HepG2 (cell line): ENCODE data around the gene NLGN2. TPM values are rescaled to one million over a fixed set of nuclear protein-coding genes. Genes with fewer than 3 reads are reported as not detected.
A peak's percentile ranks its signal among the peaks of the same experiment; 100 is the strongest.

ENCODE experiments used
- ATAC-seq: fragments of 200-7000 bp; cut with Tn5 transposase; 3 replicates; pipeline ENCODE4 v1.9.1; 2020; ENCODE audit warnings: mild to moderate bottlenecking, moderate library complexity
- BruUV-seq: library from RNA; stranded (reverse); fragments of 400-500 nt; replicated peaks from 2 replicates; lab custom pipeline; 2021; lab: Mats Ljungman, UMichigan
- CTCF ChIA-PET: fragments of 300-600 bp; formaldehyde crosslinking; extraction: SDS; loops from one replicate; lab custom pipeline; 2021; ENCODE audit warnings: low total read pairs, inconsistent platforms, low intra/inter-chr PET ratio; lab: Yijun Ruan, JAX
- POLR2A ChIA-PET: fragments of 350-600 bp; sonication (Branson Sonifier 250); formaldehyde crosslinking; loops from one replicate; lab custom pipeline; 2020; ENCODE audit warnings: antibody characterized with exemption, inconsistent platforms; lab: Yijun Ruan, JAX
- DNase-seq: peaks from one replicate; pipeline ENCODE4 v3.0.0-alpha.2; 2015; ENCODE audit warnings: low spot score
- FAIRE-seq: peaks from 3 replicates; lab custom pipeline; 2011; peaks lifted over from hg19 to GRCh38; lab: Jason Lieb, UNC
- H2AFZ ChIP-seq: one replicate; pipeline ENCODE4 v1.6.1; 2011; ENCODE audit warnings: low read length, inconsistent platforms
- H3K27ac ChIP-seq: fragments of 300-600 bp; 3 replicates; pipeline ENCODE4 v1.8.0; 2011; ENCODE audit warnings: mixed run types, mild to moderate bottlenecking, mixed read lengths, low read length, inconsistent platforms; ENCODE audit not compliant: insufficient read depth; ENCODE audit errors: extremely low read length
- H3K27me3 ChIP-seq, 2 experiments: fragments of 200-600 bp in 1 of 2; 2 replicates in 1 of 2; 3 replicates in 1 of 2; pipeline versions ENCODE4 v1.6.0 to v1.8.0; 2011; ENCODE audit warnings: low read length in 2 of 2, mild to moderate bottlenecking in 2 of 2, moderate library complexity in 2 of 2, inconsistent platforms in 1 of 2; ENCODE audit not compliant: insufficient read depth in 2 of 2, control insufficient read depth in 1 of 2
- H3K36me3 ChIP-seq, 2 experiments: fragments of 200-600 bp in 1 of 2; replicated peaks in 1 of 2; 2 replicates in 1 of 2; 3 replicates in 1 of 2; pipeline versions ENCODE4 v1.5.1 to v1.8.0; 2011; ENCODE audit warnings: low read length in 2 of 2, inconsistent platforms in 1 of 2; ENCODE audit not compliant: insufficient read depth in 2 of 2, control insufficient read depth in 1 of 2
- H3K4me1 ChIP-seq: 2 replicates; pipeline ENCODE4 v1.5.1; 2012; ENCODE audit warnings: low read length, inconsistent platforms; ENCODE audit not compliant: insufficient read depth
- H3K4me2 ChIP-seq: 2 replicates; pipeline ENCODE4 v1.6.0; 2011; ENCODE audit warnings: low read depth, low read length, inconsistent platforms
- H3K4me3 ChIP-seq, 3 experiments: fragments of 200-600 bp in 1 of 3; sonication (generic), shearing (Covaris generic) in 1 of 3; replicated peaks in 1 of 3; 2 replicates each; pipeline ENCODE4 v1.5.1; 2011 to 2016; ENCODE audit warnings: low read length in 3 of 3, inconsistent platforms in 2 of 3, low read depth in 2 of 3, mild to moderate bottlenecking in 2 of 3, control low read depth in 1 of 3, mixed read lengths in 1 of 3; ENCODE audit not compliant: insufficient read depth in 1 of 3
- H3K79me2 ChIP-seq: one replicate; pipeline ENCODE4 v1.6.1; 2011; ENCODE audit warnings: low read length, inconsistent platforms; ENCODE audit not compliant: insufficient read depth
- H3K9ac ChIP-seq: 2 replicates; pipeline ENCODE4 v1.6.0; 2011; ENCODE audit warnings: mild to moderate bottlenecking, low read depth, low read length, inconsistent platforms; ENCODE audit not compliant: insufficient read depth
- H3K9me3 ChIP-seq: 2 replicates; pipeline ENCODE4 v1.5.1; 2012; ENCODE audit warnings: mild to moderate bottlenecking, low read length
- H4K20me1 ChIP-seq: 2 replicates; pipeline ENCODE4 v1.6.0; 2011; ENCODE audit warnings: inconsistent platforms, mild to moderate bottlenecking, low read length, moderate library complexity; ENCODE audit not compliant: insufficient read depth
- ARID2 ChIP-seq: sonication (generic); formaldehyde crosslinking; IDR thresholded peaks from 2 replicates; pipeline ENCODE4 v1.8.1; 2022; ENCODE audit warnings: mild to moderate bottlenecking, missing genetic modification reagents, borderline replicate concordance
- CEBPG ChIP-seq: IDR thresholded peaks from 2 replicates; pipeline ENCODE4 v1.6.1; 2016
- FOXP1 ChIP-seq, 2 experiments: fragments of 450-650 bp in 1 of 2; IDR thresholded peaks; 2 replicates each; pipeline ENCODE4 v1.6.1; 2017 to 2018; ENCODE audit warnings: antibody characterized with exemption in 1 of 2
- GATAD2A ChIP-seq: IDR thresholded peaks from 2 replicates; pipeline ENCODE4 v1.6.1; 2016
- KDM5A ChIP-seq: fragments of 200-600 bp; sonication (generic); IDR thresholded peaks from 2 replicates; pipeline ENCODE4 v1.7.0; 2018; ENCODE audit warnings: antibody characterized with exemption, mild to moderate bottlenecking, low read length, borderline replicate concordance
- MEIS1 ChIP-seq: sonication (generic); formaldehyde crosslinking; IDR thresholded peaks from 2 replicates; pipeline ENCODE4 v1.9.0; 2021; ENCODE audit warnings: mild to moderate bottlenecking, missing genetic modification reagents, moderate library complexity, borderline replicate concordance
- PHF5A ChIP-seq: IDR thresholded peaks from one replicate; pipeline ENCODE4 v1.6.1; 2018; ENCODE audit warnings: low read depth, missing genetic modification reagents; ENCODE audit not compliant: unreplicated experiment
- RXRA ChIP-seq: sonication (generic); formaldehyde crosslinking; IDR thresholded peaks from 2 replicates; pipeline ENCODE4 v1.5.1; 2020; ENCODE audit warnings: missing genetic modification reagents
- SOX13 ChIP-seq, 3 experiments: fragments of 450-650 bp in 1 of 3; sonication (generic) in 1 of 3; formaldehyde crosslinking in 1 of 3; IDR thresholded peaks in 2 of 3; conservative IDR thresholded peaks in 1 of 3; 2 replicates each; pipeline versions ENCODE4 v1.5.0 to v1.6.1; 2016 to 2020; ENCODE audit warnings: antibody characterized with exemption in 1 of 3, mild to moderate bottlenecking in 1 of 3, missing compliant biosample characterization in 1 of 3, missing genetic modification reagents in 1 of 3, moderate library complexity in 1 of 3
- SP4 ChIP-seq: sonication (generic); formaldehyde crosslinking; IDR thresholded peaks from 2 replicates; pipeline ENCODE4 v1.8.1; 2023; ENCODE audit warnings: mild to moderate bottlenecking, missing genetic modification reagents
- ZBTB3 ChIP-seq: sonication (generic); formaldehyde crosslinking; IDR thresholded peaks from 2 replicates; pipeline ENCODE4 v1.4.0; 2020; ENCODE audit warnings: low read depth, mild to moderate bottlenecking, moderate library complexity, missing genetic modification reagents, borderline replicate concordance
- ZNF501 ChIP-seq: sonication (generic); formaldehyde crosslinking; IDR thresholded peaks from 2 replicates; pipeline ENCODE4 v1.5.1; 2020; ENCODE audit warnings: mild to moderate bottlenecking, moderate library complexity, missing genetic modification reagents
- ZNF543 ChIP-seq: sonication (generic); formaldehyde crosslinking; IDR thresholded peaks from 2 replicates; pipeline ENCODE4 v1.4.0; 2020; ENCODE audit warnings: mild to moderate bottlenecking, missing genetic modification reagents
- ZNF556 ChIP-seq: sonication (generic); formaldehyde crosslinking; IDR thresholded peaks from 2 replicates; pipeline ENCODE4 v1.4.0; 2020; ENCODE audit warnings: mild to moderate bottlenecking, missing genetic modification reagents, borderline replicate concordance
- WGBS: methylation state at CpG from one replicate; pipeline ENCODE4 v1.1.6; 2017; ENCODE audit warnings: low lambda C conversion rate; 5-methylcytosine and 5-hydroxymethylcytosine counted together
- in situ Hi-C: cut with HindIII; loops from 2 replicates; pipeline ENCODE4 v1.10.0; 2017; ENCODE audit warnings: low pct_unique_long_range_greater_than_20kb; ENCODE audit not compliant: extremely low pct_ligation_motif_present
- intact Hi-C: fragments of 100-400 bp; cut with micrococcal nuclease; formaldehyde crosslinking; loops from one replicate; pipeline ENCODE4 v1.10.0; 2022; ENCODE audit not compliant: unreplicated experiment
- polyA plus RNA-seq, 8 experiments: library from polyadenylated mRNA; depleted of rRNA in 3 of 8; stranded (reverse) in 7 of 8; unstranded in 1 of 8; fragments of >200 nt; fragmentation: Illumina TruSeq in 4 of 8; extraction: Trizol in 4 of 8; gene quantifications; 2 replicates each; pipeline versions ENCODE4 v1.2.1 to v1.2.3, GENCODE V29; 2011 to 2016; ENCODE audit warnings: low read depth in 4 of 8, missing spikeins in 1 of 8, mixed read lengths in 1 of 8; ENCODE audit not compliant: insufficient read depth in 1 of 8
- total RNA-seq, 5 experiments: library from RNA; depleted of rRNA; stranded (reverse); fragments of >200 nt; fragmentation: Illumina TruSeq; extraction: Trizol; gene quantifications; 2 replicates each; pipeline ENCODE4 v1.2.3, GENCODE V29; 2016; ENCODE audit warnings: low read depth in 1 of 5
- TF ChIP-seq, protein P1 (sequence below): IDR thresholded peaks from 2 replicates; pipeline ENCODE4 v1.6.1; 2018; ENCODE audit warnings: missing genetic modification reagents, mild to moderate bottlenecking, missing compliant biosample characterization
- TF ChIP-seq, protein P2 (sequence below): IDR thresholded peaks from 2 replicates; pipeline ENCODE4 v1.6.1; 2016; ENCODE audit warnings: control low read depth
- TF ChIP-seq, protein P3 (sequence below): sonication (generic); formaldehyde crosslinking; IDR thresholded peaks from 2 replicates; pipeline ENCODE4 v1.8.1; 2023; ENCODE audit warnings: mild to moderate bottlenecking, moderate library complexity, missing genetic modification reagents
- TF ChIP-seq, protein P4 (sequence below): sonication (generic); formaldehyde crosslinking; IDR thresholded peaks from 2 replicates; pipeline ENCODE4 v1.8.1; 2022; ENCODE audit warnings: mild to moderate bottlenecking, missing genetic modification reagents

NLGN2 gene
- total and polyA plus RNA-seq, 2 of the 13 experiments (the other 11 are each of a cell fraction or from before 2014, with no cell fraction given): 1.9 to 11.0 TPM

DNA sequence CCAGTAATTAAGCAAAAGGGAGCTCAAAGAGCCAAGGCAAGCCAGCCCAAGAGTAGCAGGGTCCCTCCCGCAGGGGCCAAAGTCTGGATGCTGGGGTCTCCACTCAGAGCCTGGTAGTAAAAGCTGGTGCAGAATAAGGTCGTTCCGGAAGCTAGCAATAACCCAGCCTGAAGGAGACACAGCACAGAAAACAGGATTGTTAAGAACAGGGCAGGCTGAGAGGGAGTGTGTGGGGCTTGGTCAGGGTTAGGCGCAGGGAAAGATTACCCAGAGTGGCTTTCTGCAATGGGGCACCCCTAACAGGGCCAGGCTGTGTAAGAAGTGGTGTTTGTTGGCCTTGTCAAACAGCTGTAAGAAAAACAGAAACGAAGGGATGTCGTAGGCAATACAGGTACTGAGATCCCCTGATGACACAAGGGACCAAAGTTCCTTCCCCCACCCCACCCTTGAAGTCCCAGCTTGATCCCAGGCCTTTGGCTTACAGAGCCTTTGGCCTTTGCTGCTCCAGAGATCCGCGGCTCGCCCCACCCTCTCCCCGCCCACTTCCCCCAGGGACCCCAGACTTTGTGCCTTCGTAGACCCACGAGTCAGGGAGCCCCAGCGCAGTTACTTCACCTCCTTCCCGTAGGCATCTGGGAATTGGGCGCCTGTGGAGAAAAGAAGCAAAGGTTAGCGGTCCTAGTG lies 4.5 kb upstream of the NLGN2 start:
- Histone ChIP-seq H3K4me2 (peak overlapping the region; percentile 100), H3K27ac (peak overlapping the region; percentile 99), H3K79me2 (peaks cover 4% of the 10 kb centered on the region), H3K4me1 (peaks cover 18% of the 10 kb centered on the region), H3K9ac (peak overlapping the region; percentile 90), H3K27me3 (no peaks in the 10 kb centered on the region; a peak in 2 of 5 replicates), H4K20me1 (no peaks in the 10 kb centered on the region), H3K9me3 (no peaks in the 10 kb centered on the region), H2AFZ (no peak overlapping the region), H3K36me3 (no peaks in the 10 kb centered on the region), H3K4me3 (peak overlapping the region; percentile 76 to 95 (median 80))
- ATAC-seq: peak; percentile 55
- TSS peak; percentile 87 for BruUV-seq
- 3% methylated on average over 14 of the region's 16 CpGs for whole genome bisulfite sequencing
- in situ Hi-C loops (no loop called here), intact Hi-C loops (loop anchor here (5.0 kb wide), 2 partner anchors 46 to 79 kb away; partner anchors contain the start of genes POLR2A, SLC35G6 and TMEM95)
- no peak for DNase-seq
- ChIA-PET POLR2A (interaction anchor here (0.7 to 3.3 kb wide), 42 partner anchors 9 to 820 kb away, joined by 3 to 76 read pairs (median 6); partner anchors contain the start of genes ASGR2, CHRNB1, DVL2 and FGF11), CTCF (no interaction called here)
- peak; percentile 95 for FAIRE-seq
- TF ChIP-seq ZNF556 (CRISPR knock-in tag): 0 out of 2 replicates have a peak, but pooled peaks have one; percentile 5
- TF ChIP-seq, protein P1, sequence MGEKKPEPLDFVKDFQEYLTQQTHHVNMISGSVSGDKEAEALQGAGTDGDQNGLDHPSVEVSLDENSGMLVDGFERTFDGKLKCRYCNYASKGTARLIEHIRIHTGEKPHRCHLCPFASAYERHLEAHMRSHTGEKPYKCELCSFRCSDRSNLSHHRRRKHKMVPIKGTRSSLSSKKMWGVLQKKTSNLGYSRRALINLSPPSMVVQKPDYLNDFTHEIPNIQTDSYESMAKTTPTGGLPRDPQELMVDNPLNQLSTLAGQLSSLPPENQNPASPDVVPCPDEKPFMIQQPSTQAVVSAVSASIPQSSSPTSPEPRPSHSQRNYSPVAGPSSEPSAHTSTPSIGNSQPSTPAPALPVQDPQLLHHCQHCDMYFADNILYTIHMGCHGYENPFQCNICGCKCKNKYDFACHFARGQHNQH (CRISPR knock-in tag): peak; percentile 35; the same call in 1 of the 2 replicates
- peak; percentile 28; the same call in 1 of the 2 replicates for TF ChIP-seq KDM5A
- TF ChIP-seq ZNF501: 0 out of 2 replicates have a peak, but pooled peaks have one; percentile 33
- TF ChIP-seq, protein P2, sequence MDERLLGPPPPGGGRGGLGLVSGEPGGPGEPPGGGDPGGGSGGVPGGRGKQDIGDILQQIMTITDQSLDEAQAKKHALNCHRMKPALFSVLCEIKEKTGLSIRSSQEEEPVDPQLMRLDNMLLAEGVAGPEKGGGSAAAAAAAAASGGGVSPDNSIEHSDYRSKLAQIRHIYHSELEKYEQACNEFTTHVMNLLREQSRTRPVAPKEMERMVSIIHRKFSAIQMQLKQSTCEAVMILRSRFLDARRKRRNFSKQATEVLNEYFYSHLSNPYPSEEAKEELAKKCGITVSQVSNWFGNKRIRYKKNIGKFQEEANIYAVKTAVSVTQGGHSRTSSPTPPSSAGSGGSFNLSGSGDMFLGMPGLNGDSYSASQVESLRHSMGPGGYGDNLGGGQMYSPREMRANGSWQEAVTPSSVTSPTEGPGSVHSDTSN (CRISPR knock-in tag): no peak
- TF ChIP-seq PHF5A (CRISPR knock-in tag): peak; percentile 25
- peak; percentile 49; the same call in 1 of the 2 replicates for TF ChIP-seq RXRA (CRISPR knock-in tag)
- TF ChIP-seq GATAD2A (CRISPR knock-in tag): peak; percentile 64
- TF ChIP-seq SP4 (CRISPR knock-in tag): 0 out of 2 replicates have a peak, but pooled peaks have one; percentile 35
- TF ChIP-seq, protein P3, sequence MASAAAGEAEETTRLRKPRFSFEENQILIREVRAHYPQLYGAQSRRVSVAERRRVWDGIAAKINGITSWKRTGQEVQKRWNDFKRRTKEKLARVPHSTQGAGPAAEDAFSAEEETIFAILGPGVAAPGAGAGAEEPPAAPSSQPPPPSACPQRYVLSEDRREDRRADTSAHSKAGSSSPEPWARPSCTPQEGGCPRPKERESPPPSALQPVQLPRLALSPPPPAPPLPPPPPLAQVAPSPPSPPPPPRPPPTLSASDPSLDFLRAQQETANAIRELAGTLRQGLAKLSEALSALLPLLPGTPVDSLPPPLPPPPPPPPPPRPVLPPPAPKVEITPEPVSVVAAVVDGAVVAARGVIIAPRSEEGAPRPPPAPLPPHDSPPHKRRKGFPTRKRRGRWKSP: no peak
- TF ChIP-seq MEIS1 (CRISPR knock-in tag): peak; percentile 69; the same call in 1 of the 2 replicates
- TF ChIP-seq CEBPG: peak; percentile 50
- TF ChIP-seq ZBTB3 (CRISPR knock-in tag): peak; percentile 28; the same call in 1 of the 2 replicates
- 0 out of 2 replicates have a peak, but pooled peaks have one; percentile 41 for TF ChIP-seq ARID2 (CRISPR knock-in tag)
- TF ChIP-seq FOXP1 (IDR thresholded peaks at IDR 0.05): no peak
- peak; percentile 38; the same call in 1 of the 2 replicates for TF ChIP-seq FOXP1 (CRISPR knock-in tag; IDR thresholded peaks at IDR 0.05)
- TF ChIP-seq ZNF543 (CRISPR knock-in tag): peak; percentile 54; the same call in 1 of the 2 replicates
- TF ChIP-seq SOX13 (IDR thresholded peaks at IDR 0.05): no peak; the same call in 1 of the 2 replicates
- TF ChIP-seq SOX13 (CRISPR knock-in tag; conservative IDR thresholded peaks at IDR 0.05 in 1 of 2, IDR thresholded peaks at IDR 0.05 in 1 of 2): 0 out of 4 replicates have a peak, but pooled peaks of 1 of the 2 experiments have one; percentile 10
- TF ChIP-seq, protein P4, sequence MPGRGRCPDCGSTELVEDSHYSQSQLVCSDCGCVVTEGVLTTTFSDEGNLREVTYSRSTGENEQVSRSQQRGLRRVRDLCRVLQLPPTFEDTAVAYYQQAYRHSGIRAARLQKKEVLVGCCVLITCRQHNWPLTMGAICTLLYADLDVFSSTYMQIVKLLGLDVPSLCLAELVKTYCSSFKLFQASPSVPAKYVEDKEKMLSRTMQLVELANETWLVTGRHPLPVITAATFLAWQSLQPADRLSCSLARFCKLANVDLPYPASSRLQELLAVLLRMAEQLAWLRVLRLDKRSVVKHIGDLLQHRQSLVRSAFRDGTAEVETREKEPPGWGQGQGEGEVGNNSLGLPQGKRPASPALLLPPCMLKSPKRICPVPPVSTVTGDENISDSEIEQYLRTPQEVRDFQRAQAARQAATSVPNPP (CRISPR knock-in tag): 0 out of 2 replicates have a peak, but pooled peaks have one; percentile 15
